Natural killer cell (primary cell): ENCODE measurements around the gene TRAPPC2L. TPM values are rescaled to one million over a fixed set of nuclear protein-coding genes. Genes with fewer than 3 reads are reported as not detected.

Experiments
- ATAC-seq, 3 donors: fragments of 150-1000 bp in 2 of 3; fragments of 200-7000 bp in 1 of 3; cut with Tn5 transposase; 1 replicate in 1 of 3; 2 replicates in 2 of 3; pipeline ENCODE4 v1.10.0; 2021; ENCODE audit warnings: mild to moderate bottlenecking in 2 of 3, moderate library complexity in 2 of 3
- DNase-seq, 2 donors: peaks; one replicate each; pipeline versions ENCODE4 v3.0.0 to v3.0.0-alpha.2; 2013 to 2021; ENCODE audit warnings: mixed read lengths in 1 of 2
- H3K27ac ChIP-seq: one replicate; pipeline ENCODE4 v1.5.1; 2013; ENCODE audit warnings: mild to moderate bottlenecking, low read length
- H3K27me3 ChIP-seq: one replicate; pipeline ENCODE4 v1.6.1; 2013; ENCODE audit warnings: low read length; ENCODE audit not compliant: control insufficient read depth, insufficient read depth
- H3K36me3 ChIP-seq: one replicate; pipeline ENCODE4 v1.6.1; 2013; ENCODE audit warnings: low read length; ENCODE audit not compliant: control insufficient read depth, insufficient read depth
- H3K4me1 ChIP-seq: one replicate; pipeline ENCODE4 v1.6.1; 2013; ENCODE audit warnings: low read length; ENCODE audit not compliant: control insufficient read depth, insufficient read depth
- H3K4me3 ChIP-seq: one replicate; pipeline ENCODE4 v1.5.1; 2013; ENCODE audit warnings: low read length
- H3K9me3 ChIP-seq: one replicate; pipeline ENCODE4 v1.6.1; 2013; ENCODE audit warnings: low read length; ENCODE audit not compliant: control insufficient read depth, insufficient read depth
- H3K27ac Mint-ChIP-seq, 2 donors: one replicate each; pipeline ENCODE4 v1.8.0; 2022; ENCODE audit warnings: mild to moderate bottlenecking in 2 of 2, mixed read lengths in 2 of 2, moderate library complexity in 1 of 2
- H3K27me3 Mint-ChIP-seq, 2 donors: one replicate each; pipeline ENCODE4 v1.8.0; 2022; ENCODE audit warnings: low read depth in 2 of 2, mixed read lengths in 2 of 2
- H3K36me3 Mint-ChIP-seq: one replicate; pipeline ENCODE4 v1.8.0; 2022; ENCODE audit warnings: mixed read lengths
- H3K4me1 Mint-ChIP-seq, 2 donors: one replicate each; pipeline ENCODE4 v1.8.0; 2022; ENCODE audit warnings: mixed read lengths in 2 of 2
- H3K4me3 Mint-ChIP-seq: one replicate; pipeline ENCODE4 v1.8.0; 2022; ENCODE audit warnings: mild to moderate bottlenecking, moderate library complexity, mixed read lengths
- H3K9me3 Mint-ChIP-seq, 2 donors: one replicate each; pipeline ENCODE4 v1.8.0; 2022; ENCODE audit warnings: mixed read lengths in 2 of 2
- CTCF ChIP-seq: fragments of 200-600 bp; IDR thresholded peaks from one replicate; pipeline ENCODE4 v1.8.0; 2022; ENCODE audit warnings: antibody characterized with exemption
- WGBS: methylation state at CpG from one replicate; pipeline ENCODE4 v1.1.7; 2013; ENCODE audit warnings: missing lambda C conversion rate; ENCODE audit not compliant: insufficient coverage; 5-methylcytosine and 5-hydroxymethylcytosine counted together
- intact Hi-C: fragments of 100-400 bp; cut with micrococcal nuclease; formaldehyde crosslinking; loops from one replicate; pipeline ENCODE4 v1.14.2; 2022
- total RNA-seq, 4 donors: library from RNA; stranded (reverse); fragments of 120-200 nt in 1 of 4; gene quantifications; one replicate each; pipeline versions ENCODE4 v1.2.3 to v1.2.4, GENCODE V29; 2013 to 2022

The TRAPPC2L gene
- total RNA-seq, 3 donors from 2014 or later (not counting 1 experiment from before 2014, with no cell fraction given) = 31.9 to 39.0 (median 36.2) TPM

- ATAC-seq (no peak), DNase-seq (no peak)
- no peaks in the 10 kb centered on the region for H3K36me3 Mint-ChIP-seq
- Histone ChIP-seq H3K27ac (no peak overlapping the region), H3K4me1 (no peaks in the 10 kb centered on the region), H3K9me3 (no peaks in the 10 kb centered on the region), H3K27me3 (no peaks in the 10 kb centered on the region), H3K36me3 (peaks cover 19% of the 10 kb centered on the region), H3K4me3 (no peak overlapping the region)
- H3K4me3 Mint-ChIP-seq = no peak overlapping the region
- 94% methylated on average over 24 of the region's 24 CpGs for WGBS
- no peaks in the 10 kb centered on the region for H3K27me3 Mint-ChIP-seq
- intact Hi-C loops = no loop called here
- H3K9me3 Mint-ChIP-seq = no peaks in the 10 kb centered on the region
- no peak overlapping the region for H3K27ac Mint-ChIP-seq
- H3K4me1 Mint-ChIP-seq = no peaks in the 10 kb centered on the region
- TF ChIP-seq CTCF = no peak
Observed at GRCh38 chr16:88839745-88840599, 17.0 kb upstream of the TRAPPC2L start.

GRCh38 chr16:88840600-88841215 is 16.2 kb upstream of the TRAPPC2L start:
- WGBS = 95% methylated on average over 30 of the region's 30 CpGs
- DNase-seq (no peak), ATAC-seq (no peak)
- no peak overlapping the region for H3K27ac Mint-ChIP-seq
- no peaks in the 10 kb centered on the region for H3K27me3 ChIP-seq
- H3K36me3 Mint-ChIP-seq = no peaks in the 10 kb centered on the region
- no peaks in the 10 kb centered on the region for H3K4me1 Mint-ChIP-seq
- H3K27me3 Mint-ChIP-seq = no peaks in the 10 kb centered on the region
- H3K36me3 ChIP-seq = peaks cover 14% of the 10 kb centered on the region
- no peak overlapping the region for H3K4me3 Mint-ChIP-seq
- TF ChIP-seq CTCF = no peak
- intact Hi-C loops = no loop called here
- no peak overlapping the region for H3K4me3 ChIP-seq
- no peak overlapping the region for H3K27ac ChIP-seq
- H3K9me3 ChIP-seq = no peaks in the 10 kb centered on the region
- H3K9me3 Mint-ChIP-seq = no peaks in the 10 kb centered on the region
- no peaks in the 10 kb centered on the region for H3K4me1 ChIP-seq

GRCh38 chr16:88841521-88842307 is 15.2 kb upstream of the TRAPPC2L start:
- no peak for ATAC-seq
- Histone ChIP-seq H3K4me3 (no peak overlapping the region), H3K27ac (no peak overlapping the region), H3K9me3 (no peaks in the 10 kb centered on the region), H3K36me3 (peaks cover 14% of the 10 kb centered on the region), H3K4me1 (no peaks in the 10 kb centered on the region), H3K27me3 (no peaks in the 10 kb centered on the region)
- no peak for TF ChIP-seq CTCF
- no peak overlapping the region for H3K4me3 Mint-ChIP-seq
- H3K36me3 Mint-ChIP-seq = no peaks in the 10 kb centered on the region
- no peaks in the 10 kb centered on the region for H3K4me1 Mint-ChIP-seq
- WGBS = 92% methylated on average over 40 of the region's 40 CpGs
- no peak for DNase-seq
- intact Hi-C loops = no loop called here
- H3K9me3 Mint-ChIP-seq = no peaks in the 10 kb centered on the region
- no peaks in the 10 kb centered on the region for H3K27me3 Mint-ChIP-seq
- no peak overlapping the region for H3K27ac Mint-ChIP-seq
